ENCODE results near the gene SLMAP.
A peak's percentile ranks its signal among the peaks of the same experiment; 100 is the strongest.

SLMAP gene

GRCh38 chr3:57958642-57959422 lies 202.7 kb downstream of the SLMAP start:
- H3K4me3 ChIP-seq (ENCODE audit: low read depth, low read length), result no peak overlapping the region
- H3K4me1 ChIP-seq (ENCODE audit: control insufficient read depth in 1 of 2, insufficient read depth in 2 of 2, low read length in 2 of 2), result peaks cover 14 to 21% of the 10 kb centered on the region in 2 experiments
- H3K27ac ChIP-seq (ENCODE audit: low read depth, low read length), result no peak overlapping the region
- peak overlapping the region; percentile 25 for H2BK12ac ChIP-seq (ENCODE audit: low read length)
- H4K91ac ChIP-seq (ENCODE audit: low read depth, low read length), result peak overlapping the region; percentile 68
- WGBS (ENCODE audit: extremely low coverage, insufficient coverage, insufficient read length), result no CpG with 5 or more reads among the region's 13 CpGs
- H3K4me2 ChIP-seq (ENCODE audit: low read length), result no peak overlapping the region
- no peak overlapping the region for H2AFZ ChIP-seq (ENCODE audit: insufficient read depth, low read length, poor library complexity)
- no peaks in the 10 kb centered on the region for H3K36me3 ChIP-seq (ENCODE audit: control insufficient read depth in 1 of 2, insufficient read depth in 2 of 2, low read length in 2 of 2)
- H3K79me2 ChIP-seq (ENCODE audit: control insufficient read depth, insufficient read depth, low read length, poor library complexity), result no peaks in the 10 kb centered on the region
- peak overlapping the region; percentile 45 for H2BK120ac ChIP-seq (ENCODE audit: insufficient read depth, low read length, poor library complexity)
- no peak overlapping the region for H3K4ac ChIP-seq (ENCODE audit: low read depth, low read length)
- H3K23ac ChIP-seq (ENCODE audit: low read length), result no peak overlapping the region
- H3K79me1 ChIP-seq (ENCODE audit: low read length), result peaks cover 21% of the 10 kb centered on the region
- H3K18ac ChIP-seq (ENCODE audit: low read length), result no peak overlapping the region
- peak overlapping the region; percentile 33 for H2AK5ac ChIP-seq (ENCODE audit: low read length)
- H4K8ac ChIP-seq (ENCODE audit: low read depth, low read length), result no peak overlapping the region
- no peak overlapping the region for H2BK5ac ChIP-seq (ENCODE audit: low read depth, low read length, poor library complexity)
- no peaks in the 10 kb centered on the region for H3K9me3 ChIP-seq (ENCODE audit: insufficient read depth, low read depth, low read length)
- DNase-seq, result peak in 1 of 2 donors; percentile 39
- no peak overlapping the region for H3K9ac ChIP-seq (ENCODE audit: low read length)
- no peaks in the 10 kb centered on the region for H3K27me3 ChIP-seq (ENCODE audit: insufficient read depth, low read length)
- peak overlapping the region; percentile 19 for H3K14ac ChIP-seq (ENCODE audit: low read length)
- no peak overlapping the region for H4K12ac ChIP-seq (ENCODE audit: low read depth, low read length)

GRCh38 chr3:57959423-57960173 lies 203.5 kb downstream of the SLMAP start:
- peak in 1 of 2 donors; percentile 27 for DNase-seq
- H3K79me1 ChIP-seq (ENCODE audit: low read length), result peaks cover 17% of the 10 kb centered on the region
- no peak overlapping the region for H3K4me3 ChIP-seq (ENCODE audit: low read depth, low read length)
- peak overlapping the region; percentile 1 for H2BK5ac ChIP-seq (ENCODE audit: low read depth, low read length, poor library complexity)
- no peak overlapping the region for H3K9ac ChIP-seq (ENCODE audit: low read length)
- H3K27ac ChIP-seq (ENCODE audit: low read depth, low read length), result no peak overlapping the region
- H4K8ac ChIP-seq (ENCODE audit: low read depth, low read length), result peak overlapping the region; percentile 22
- peak overlapping the region; percentile 30 for H3K14ac ChIP-seq (ENCODE audit: low read length)
- H2BK12ac ChIP-seq (ENCODE audit: low read length), result peak overlapping the region; percentile 59
- H3K4me1 ChIP-seq (ENCODE audit: control insufficient read depth in 1 of 2, insufficient read depth in 2 of 2, low read length in 2 of 2), result peaks cover 14 to 21% of the 10 kb centered on the region in 2 experiments
- H3K4ac ChIP-seq (ENCODE audit: low read depth, low read length), result no peak overlapping the region
- no peak overlapping the region for H2AK5ac ChIP-seq (ENCODE audit: low read length)
- no peaks in the 10 kb centered on the region for H3K27me3 ChIP-seq (ENCODE audit: insufficient read depth, low read length)
- no peaks in the 10 kb centered on the region for H3K9me3 ChIP-seq (ENCODE audit: insufficient read depth, low read depth, low read length)
- H4K91ac ChIP-seq (ENCODE audit: low read depth, low read length), result peak overlapping the region; percentile 71
- H2AFZ ChIP-seq (ENCODE audit: insufficient read depth, low read length, poor library complexity), result peak overlapping the region; percentile 37
- H3K23ac ChIP-seq (ENCODE audit: low read length), result no peak overlapping the region
- WGBS (ENCODE audit: extremely low coverage, insufficient coverage, insufficient read length), result no CpG with 5 or more reads among the region's 19 CpGs
- H2BK120ac ChIP-seq (ENCODE audit: insufficient read depth, low read length, poor library complexity), result peak overlapping the region; percentile 69
- no peaks in the 10 kb centered on the region for H3K36me3 ChIP-seq (ENCODE audit: control insufficient read depth in 1 of 2, insufficient read depth in 2 of 2, low read length in 2 of 2)
- no peaks in the 10 kb centered on the region for H3K79me2 ChIP-seq (ENCODE audit: control insufficient read depth, insufficient read depth, low read length, poor library complexity)
- no peak overlapping the region for H3K18ac ChIP-seq (ENCODE audit: low read length)
- no peak overlapping the region for H4K12ac ChIP-seq (ENCODE audit: low read depth, low read length)
- no peak overlapping the region for H3K4me2 ChIP-seq (ENCODE audit: low read length)

GRCh38 chr3:57960174-57960505 lies 204.0 kb downstream of the SLMAP start:
- no peak overlapping the region for H3K23ac ChIP-seq (ENCODE audit: low read length)

GRCh38 chr3:57961177-57961827 lies 205.2 kb downstream of the SLMAP start:
- no peak overlapping the region for H2BK12ac ChIP-seq (ENCODE audit: low read length)
- H3K36me3 ChIP-seq (ENCODE audit: control insufficient read depth in 1 of 2, insufficient read depth in 2 of 2, low read length in 2 of 2), result no peaks in the 10 kb centered on the region
- no peak overlapping the region for H3K27ac ChIP-seq (ENCODE audit: low read depth, low read length)
- H3K4me2 ChIP-seq (ENCODE audit: low read length), result no peak overlapping the region
- no CpG with 5 or more reads among the region's 21 CpGs for WGBS (ENCODE audit: extremely low coverage, insufficient coverage, insufficient read length)
- no peak for DNase-seq
- H4K12ac ChIP-seq (ENCODE audit: low read depth, low read length), result no peak overlapping the region
- H3K4me3 ChIP-seq (ENCODE audit: low read depth, low read length), result no peak overlapping the region
- H3K18ac ChIP-seq (ENCODE audit: low read length), result no peak overlapping the region
- no peak overlapping the region for H3K9ac ChIP-seq (ENCODE audit: low read length)
- H3K79me2 ChIP-seq (ENCODE audit: control insufficient read depth, insufficient read depth, low read length, poor library complexity), result no peaks in the 10 kb centered on the region
- H4K91ac ChIP-seq (ENCODE audit: low read depth, low read length), result peak overlapping the region; percentile 3
- no peaks in the 10 kb centered on the region for H3K9me3 ChIP-seq (ENCODE audit: insufficient read depth, low read depth, low read length)
- H4K8ac ChIP-seq (ENCODE audit: low read depth, low read length), result no peak overlapping the region
- H3K79me1 ChIP-seq (ENCODE audit: low read length), result peaks cover 16% of the 10 kb centered on the region
- no peak overlapping the region for H3K14ac ChIP-seq (ENCODE audit: low read length)
- no peak overlapping the region for H3K4ac ChIP-seq (ENCODE audit: low read depth, low read length)
- peaks cover 14 to 21% of the 10 kb centered on the region in 2 experiments for H3K4me1 ChIP-seq (ENCODE audit: control insufficient read depth in 1 of 2, insufficient read depth in 2 of 2, low read length in 2 of 2)
- H2AK5ac ChIP-seq (ENCODE audit: low read length), result no peak overlapping the region
- H2BK5ac ChIP-seq (ENCODE audit: low read depth, low read length, poor library complexity), result peak overlapping the region; percentile 11
- H3K23ac ChIP-seq (ENCODE audit: low read length), result no peak overlapping the region
- no peak overlapping the region for H2AFZ ChIP-seq (ENCODE audit: insufficient read depth, low read length, poor library complexity)
- no peaks in the 10 kb centered on the region for H3K27me3 ChIP-seq (ENCODE audit: insufficient read depth, low read length)
- H2BK120ac ChIP-seq (ENCODE audit: insufficient read depth, low read length, poor library complexity), result no peak overlapping the region

More at GRCh38 chr3:57960174-57960505, 204.0 kb downstream of the SLMAP start:
- H3K14ac ChIP-seq (ENCODE audit: low read length), result peak overlapping the region; percentile 19
- no peak overlapping the region for H3K4me3 ChIP-seq (ENCODE audit: low read depth, low read length)
- H3K18ac ChIP-seq (ENCODE audit: low read length), result no peak overlapping the region
- H2AK5ac ChIP-seq (ENCODE audit: low read length), result peak overlapping the region; percentile 60
- no peak overlapping the region for H3K9ac ChIP-seq (ENCODE audit: low read length)
- peaks cover 14 to 21% of the 10 kb centered on the region in 2 experiments for H3K4me1 ChIP-seq (ENCODE audit: control insufficient read depth in 1 of 2, insufficient read depth in 2 of 2, low read length in 2 of 2)
- no peaks in the 10 kb centered on the region for H3K36me3 ChIP-seq (ENCODE audit: control insufficient read depth in 1 of 2, insufficient read depth in 2 of 2, low read length in 2 of 2)
- no peaks in the 10 kb centered on the region for H3K79me2 ChIP-seq (ENCODE audit: control insufficient read depth, insufficient read depth, low read length, poor library complexity)
- peak overlapping the region; percentile 37 for H2AFZ ChIP-seq (ENCODE audit: insufficient read depth, low read length, poor library complexity)
- H3K27ac ChIP-seq (ENCODE audit: low read depth, low read length), result no peak overlapping the region
- H2BK12ac ChIP-seq (ENCODE audit: low read length), result peak overlapping the region; percentile 88
- H4K91ac ChIP-seq (ENCODE audit: low read depth, low read length), result peak overlapping the region; percentile 71
- H4K8ac ChIP-seq (ENCODE audit: low read depth, low read length), result peak overlapping the region; percentile 22
- peak overlapping the region; percentile 1 for H2BK5ac ChIP-seq (ENCODE audit: low read depth, low read length, poor library complexity)
- no peaks in the 10 kb centered on the region for H3K27me3 ChIP-seq (ENCODE audit: insufficient read depth, low read length)
- H2BK120ac ChIP-seq (ENCODE audit: insufficient read depth, low read length, poor library complexity), result peak overlapping the region; percentile 69
- no peak overlapping the region for H4K12ac ChIP-seq (ENCODE audit: low read depth, low read length)
- H3K79me1 ChIP-seq (ENCODE audit: low read length), result peaks cover 17% of the 10 kb centered on the region
- no peaks in the 10 kb centered on the region for H3K9me3 ChIP-seq (ENCODE audit: insufficient read depth, low read depth, low read length)
- no peak overlapping the region for H3K4ac ChIP-seq (ENCODE audit: low read depth, low read length)
- WGBS (ENCODE audit: extremely low coverage, insufficient coverage, insufficient read length), result no CpG with 5 or more reads among the region's 4 CpGs
- no peak for DNase-seq
- no peak overlapping the region for H3K4me2 ChIP-seq (ENCODE audit: low read length)
